Stomach (tissue), 9 donors: ENCODE measurements around the gene METTL17. TPM values are rescaled to one million over a fixed set of nuclear protein-coding genes. Genes with fewer than 3 reads are reported as not detected.
"Not testable (repeated sequence)": the region's sequence is repeated elsewhere in the genome, so short reads cannot be mapped to it uniquely, and the experiment has no call there.

Experiments used
- DNase-seq, 2 donors: peaks; one replicate each; pipeline versions ENCODE4 v3.0.0 to v3.0.0-alpha.2; 2013 to 2019
- H3K27ac ChIP-seq, 5 donors: fragments of 200-600 bp in 4 of 5; sonication (generic) in 4 of 5; one replicate each; pipeline ENCODE4 v1.5.1; 2013 to 2019; ENCODE audit warnings: mild to moderate bottlenecking in 1 of 5, moderate library complexity in 1 of 5
- H3K27me3 ChIP-seq, 3 donors: fragments of 200-600 bp; sonication (generic); one replicate each; pipeline ENCODE4 v1.5.1; 2017 to 2019; ENCODE audit warnings: mixed run types in 1 of 3
- H3K36me3 ChIP-seq, 4 donors: fragments of 200-600 bp; sonication (generic); 1 replicate in 3 of 4; 2 replicates in 1 of 4; pipeline ENCODE4 v1.5.1; 2016 to 2019
- H3K4me1 ChIP-seq, 4 donors: fragments of 200-600 bp; sonication (generic); one replicate each; pipeline ENCODE4 v1.5.1; 2016 to 2019
- H3K4me3 ChIP-seq, 4 donors: fragments of 200-600 bp; sonication (generic) in 3 of 4; one replicate each; pipeline ENCODE4 v1.5.1; 2016 to 2019; ENCODE audit warnings: mild to moderate bottlenecking in 1 of 4
- H3K9me3 ChIP-seq, 4 donors: fragments of 200-600 bp; sonication (generic); one replicate each; pipeline ENCODE4 v1.5.1; 2016 to 2019
- CTCF ChIP-seq, 7 experiments: fragments of 450-650 bp in 4 of 7; fragments of 200-600 bp in 3 of 7; sonication (generic) in 3 of 7; IDR thresholded peaks; one replicate each; pipeline ENCODE4 v1.5.1; 2016 to 2019; ENCODE audit warnings: antibody characterized with exemption in 7 of 7, control low read depth in 2 of 7, mild to moderate bottlenecking in 1 of 7
- EP300 ChIP-seq: sonication (generic); formaldehyde crosslinking; IDR thresholded peaks from one replicate; pipeline ENCODE4 v1.6.1; 2017; ENCODE audit warnings: antibody characterized with exemption
- POLR2A ChIP-seq, 4 donors: fragments of 450-650 bp; IDR thresholded peaks; one replicate each; pipeline ENCODE4 v1.6.1; 2016; ENCODE audit warnings: antibody characterized with exemption in 4 of 4, control low read depth in 2 of 4, mild to moderate bottlenecking in 1 of 4, moderate library complexity in 1 of 4
- POLR2AphosphoS5 ChIP-seq, 3 donors: sonication (generic); formaldehyde crosslinking; IDR thresholded peaks; one replicate each; pipeline ENCODE4 v1.6.1; 2016; ENCODE audit warnings: antibody characterized with exemption in 3 of 3
- WGBS, 5 donors: extraction: QIAGEN DNeasy Blood & Tissue Kit in 3 of 5; methylation state at CpG; one replicate each; pipeline versions ENCODE4 v1.1.5 to v1.1.7; 2013 to 2018; 5-methylcytosine and 5-hydroxymethylcytosine counted together
- intact Hi-C: fragments of 100-400 bp; cut with DNase I; formaldehyde crosslinking; loops from one replicate; pipeline ENCODE4 v1.15.1; 2023; ENCODE audit warnings: low total_unique reads
- polyA plus RNA-seq, 3 donors: library from polyadenylated mRNA; stranded (reverse); fragments of 200-250 nt; gene quantifications; one replicate each; pipeline ENCODE4 v1.2.3, GENCODE V29; 2013
- total RNA-seq, 5 donors: library from RNA; depleted of rRNA; stranded (reverse); fragments of >200 nt; gene quantifications; one replicate each; pipeline versions ENCODE4 v1.1.0 to v1.2.3, GENCODE V29; 2014 to 2016
- donor health status: healthy with polysubstance abuse.
- donor health status: Bipolar disorder and iron deficiency.
- donor health status: healthy.

Gene METTL17
- total and polyA plus RNA-seq, 8 donors: 31.8 to 304 (median 88.7) TPM

GRCh38 chr14:20976291-20976690, 13.5 kb upstream of the METTL17 start:
- no peaks in the 10 kb centered on the region for H3K9me3 ChIP-seq
- 87 to 96% (median 94%) methylated on average over 1 of the region's 1 CpG for WGBS, 5 donors
- H3K4me3 ChIP-seq: no peak overlapping the region
- TF ChIP-seq EP300 (no peak), CTCF (IDR thresholded peaks at IDR 0.05) (no peak)
- peaks cover 0 to 12% (median 5%) of the 10 kb centered on the region in 4 donors for H3K4me1 ChIP-seq
- DNase-seq: no peak
- intact Hi-C loops: no loop called here
- H3K27me3 ChIP-seq: peaks cover 0 to 4% (median 0%) of the 10 kb centered on the region in 3 donors
- H3K27ac ChIP-seq: no peak overlapping the region
- H3K36me3 ChIP-seq: no peaks in the 10 kb centered on the region

DNA sequence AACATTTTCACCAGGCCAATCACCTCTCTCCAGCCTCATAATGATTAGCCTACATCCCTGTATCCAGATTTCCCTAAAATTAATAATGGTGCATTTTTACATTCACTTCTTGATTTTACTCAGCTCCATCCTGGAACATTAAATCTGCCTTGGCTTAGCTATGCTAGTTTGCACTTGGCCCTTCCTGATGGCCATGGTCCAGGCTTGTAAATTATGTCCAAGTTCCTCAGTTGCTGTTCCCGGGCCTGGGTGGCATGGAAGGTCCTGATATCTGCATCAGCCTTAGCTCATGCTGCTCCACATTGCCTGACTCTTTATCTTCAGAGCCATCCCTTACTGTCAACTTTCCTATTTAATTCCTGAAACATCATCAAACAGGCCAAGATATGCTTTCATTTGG, 11.1 kb upstream of the METTL17 start:
- intact Hi-C loops: no loop called here

DNA sequence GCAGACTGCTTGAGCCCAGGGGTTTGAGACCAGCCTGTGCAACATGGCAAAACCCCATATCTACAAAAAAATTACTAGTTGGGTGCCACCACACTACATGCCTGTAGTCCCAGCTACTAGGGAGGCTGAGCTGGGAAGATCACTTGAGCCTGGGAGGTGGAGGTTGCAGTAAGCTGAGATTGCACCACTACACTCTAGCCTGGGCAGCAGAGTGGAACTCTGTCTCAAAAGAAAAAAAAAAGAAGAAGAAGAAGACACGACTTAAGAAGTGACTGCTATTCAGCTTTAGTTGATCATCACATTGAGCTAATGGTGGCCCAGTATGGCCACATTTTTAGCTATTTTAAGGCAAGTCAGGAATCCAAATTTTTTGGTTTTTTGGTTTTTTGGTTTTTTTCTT, 8.9 kb upstream of the METTL17 start:
- TF ChIP-seq CTCF (IDR thresholded peaks at IDR 0.05) (no peak), POLR2AphosphoS5 (IDR thresholded peaks at IDR 0.05) (no peak), POLR2A (IDR thresholded peaks at IDR 0.05) (no peak), EP300 (no peak)
- no peak for DNase-seq
- no peaks in the 10 kb centered on the region for H3K4me1 ChIP-seq
- intact Hi-C loops: no loop called here
- H3K9me3 ChIP-seq: no peaks in the 10 kb centered on the region
- H3K27me3 ChIP-seq: no peaks in the 10 kb centered on the region
- H3K36me3 ChIP-seq: no peaks in the 10 kb centered on the region
- no peak overlapping the region for H3K4me3 ChIP-seq
- WGBS, 5 donors: 70 to 89% (median 73%) methylated on average over 1 of the region's 1 CpG
- no peak overlapping the region for H3K27ac ChIP-seq

More for the DNA sequence above, 11.1 kb upstream of the METTL17 start:
- H3K4me1 ChIP-seq: peaks cover 0 to 6% (median 0%) of the 10 kb centered on the region in 4 donors
- no peak for TF ChIP-seq CTCF (IDR thresholded peaks at IDR 0.05)
- no peak for TF ChIP-seq POLR2AphosphoS5 (IDR thresholded peaks at IDR 0.05)
- no peak for TF ChIP-seq EP300
- TF ChIP-seq POLR2A (IDR thresholded peaks at IDR 0.05): no peak
- no peak overlapping the region for H3K27ac ChIP-seq
- WGBS, 5 donors: 19 to 47% (median 30%) methylated on average over 1 of the region's 1 CpG
- H3K27me3 ChIP-seq: no peaks in the 10 kb centered on the region
- no peak for DNase-seq
- no peak overlapping the region for H3K4me3 ChIP-seq
- H3K36me3 ChIP-seq: no peaks in the 10 kb centered on the region
- no peaks in the 10 kb centered on the region for H3K9me3 ChIP-seq

- Histone ChIP-seq H3K9me3 (no peaks in the 10 kb centered on the region), H3K4me3 (no peak overlapping the region), H3K27me3 (no peaks in the 10 kb centered on the region), H3K4me1 (peaks cover 0 to 5% (median 0%) of the 10 kb centered on the region in 4 donors), H3K27ac (no peak overlapping the region), H3K36me3 (no peaks in the 10 kb centered on the region)
- WGBS, 5 donors: 47 to 61% (median 52%) methylated on average over 2 of the region's 2 CpGs
- no peak for DNase-seq
- intact Hi-C loops: no loop called here
- TF ChIP-seq POLR2AphosphoS5 (IDR thresholded peaks at IDR 0.05): no peak
- TF ChIP-seq POLR2A (IDR thresholded peaks at IDR 0.05): no peak
- no peak for TF ChIP-seq EP300
- TF ChIP-seq CTCF (IDR thresholded peaks at IDR 0.05): no peak
These were observed 7.0 kb upstream of the METTL17 start for GRCh38 chr14:20982646-20983369.

DNA sequence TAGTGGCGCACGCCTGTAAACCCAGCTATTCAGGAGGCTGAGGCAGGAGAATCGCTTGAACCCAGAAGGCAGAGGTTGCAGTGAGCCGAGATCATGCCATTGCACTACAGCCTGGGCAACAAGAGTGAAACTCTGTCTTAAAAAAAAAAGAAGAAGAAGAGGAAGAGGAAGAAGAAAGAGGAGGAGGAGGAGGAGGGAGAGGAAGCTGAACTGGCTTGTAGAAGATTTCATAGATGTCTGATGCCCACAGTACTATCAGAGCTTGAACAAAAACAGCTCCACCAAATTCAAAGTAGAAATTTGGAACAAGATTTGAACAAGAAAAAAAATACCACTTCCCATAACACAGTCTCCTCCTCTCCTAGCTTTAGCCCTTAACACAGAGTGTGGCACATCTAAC, 4.1 kb upstream of the METTL17 start:
- H3K36me3 ChIP-seq, H3K27ac ChIP-seq, DNase-seq, H3K4me3 ChIP-seq, H3K27me3 ChIP-seq, H3K9me3 ChIP-seq, intact Hi-C loops: not testable (repeated sequence)
- 90 to 96% (median 93%) methylated on average over 4 of the region's 4 CpGs for WGBS, 5 donors
- peaks cover 4 to 20% (median 14%) of the 10 kb centered on the region in 4 donors for H3K4me1 ChIP-seq
